Peyer's patch (tissue), 4 donors: ENCODE data around the gene POLDIP2. TPM values are rescaled to one million over a fixed set of nuclear protein-coding genes. Genes with fewer than 3 reads are reported as not detected.

ENCODE experiments used
- DNase-seq, 3 donors: peaks; one replicate each; pipeline ENCODE4 v3.0.0-alpha.2; 2017 to 2019
- H3K27ac ChIP-seq, 4 donors: fragments of 200-600 bp; sonication (generic); one replicate each; pipeline ENCODE4 v1.5.1; 2016 to 2019
- H3K27me3 ChIP-seq, 2 donors: fragments of 200-600 bp; sonication (generic); one replicate each; pipeline ENCODE4 v1.5.1; 2019
- H3K36me3 ChIP-seq, 3 donors: fragments of 200-600 bp; sonication (generic); one replicate each; pipeline ENCODE4 v1.5.1; 2016 to 2019
- H3K4me1 ChIP-seq, 4 donors: fragments of 200-600 bp; sonication (generic); one replicate each; pipeline ENCODE4 v1.5.1; 2016 to 2019
- H3K4me3 ChIP-seq, 4 donors: fragments of 200-600 bp; sonication (generic); 1 replicate in 3 of 4; 2 replicates in 1 of 4; pipeline ENCODE4 v1.5.1; 2016 to 2019; ENCODE audit warnings: mild to moderate bottlenecking in 1 of 4
- H3K9me3 ChIP-seq, 4 donors: fragments of 200-600 bp; sonication (generic); one replicate each; pipeline ENCODE4 v1.5.1; 2016 to 2019; ENCODE audit warnings: mild to moderate bottlenecking in 1 of 4
- POLR2A ChIP-seq, 2 donors: fragments of 450-650 bp; IDR thresholded peaks; one replicate each; pipeline ENCODE4 v1.5.1; 2017; ENCODE audit warnings: antibody characterized with exemption in 2 of 2, mild to moderate bottlenecking in 2 of 2, moderate library complexity in 2 of 2
- total RNA-seq, 4 donors: library from RNA; depleted of rRNA; stranded (reverse); fragments of >200 nt; gene quantifications; one replicate each; pipeline ENCODE4 v1.1.0, GENCODE V29; 2016
- TF ChIP-seq, protein P1 (sequence below), 6 experiments: fragments of 450-650 bp in 4 of 6; fragments of 200-600 bp in 2 of 6; sonication (generic) in 1 of 6; IDR thresholded peaks; one replicate each; pipeline ENCODE4 v1.5.1; 2017 to 2019; ENCODE audit warnings: antibody characterized with exemption in 6 of 6, mild to moderate bottlenecking in 3 of 6, moderate library complexity in 1 of 6

POLDIP2 gene
- 10 to 100 TPM; 49.5 to 87.2 (median 79.0) TPM for total RNA-seq

DNA sequence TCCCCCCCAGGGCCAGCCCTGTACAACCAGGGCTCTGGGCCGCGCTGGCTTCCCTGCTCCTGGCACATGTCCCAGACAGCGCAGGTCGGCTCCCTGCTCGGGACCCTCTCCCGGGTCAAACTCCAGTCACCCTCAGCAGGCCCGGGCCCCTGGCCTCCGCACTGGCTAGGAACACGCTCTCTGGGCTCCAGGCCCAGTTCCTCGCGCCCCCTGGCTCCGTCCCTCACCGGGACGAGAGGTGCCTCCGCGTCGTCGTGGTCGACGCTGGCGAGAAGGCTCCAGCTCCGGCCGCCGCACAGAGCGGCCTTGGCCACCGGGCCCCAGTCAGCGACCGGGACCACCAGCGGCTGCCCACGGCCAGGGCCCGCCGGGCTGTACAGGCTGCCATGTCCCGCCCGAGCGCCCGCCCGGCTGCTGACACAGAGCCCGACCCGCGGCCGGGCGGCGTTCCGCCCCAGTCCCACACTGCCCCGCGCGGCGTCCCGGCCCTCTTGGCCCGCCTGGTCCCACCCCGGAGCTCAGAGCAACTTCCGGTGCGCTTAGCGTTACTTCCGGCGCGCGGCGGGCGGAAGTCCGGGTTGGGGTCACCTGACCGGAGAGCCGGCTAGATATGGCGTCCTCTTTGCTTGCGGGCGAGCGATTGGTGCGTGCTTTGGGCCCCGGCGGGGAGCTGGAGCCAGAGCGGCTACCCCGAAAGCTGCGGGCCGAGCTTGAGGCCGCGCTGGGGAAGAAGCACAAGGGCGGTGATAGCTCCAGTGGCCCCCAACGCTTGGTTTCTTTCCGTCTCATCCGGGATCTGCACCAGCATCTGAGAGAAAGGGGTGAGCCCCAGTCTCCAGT is at the start of gene POLDIP2:
POLDIP2 (minus strand) TSS at position 467 of the 840 bp plus-strand sequence; CDS start at position 388, 79 bp downstream.
- peak within 1 kb of the TSS; percentile 76 to 96 (median 86) for H3K4me3 ChIP-seq
- H3K9me3 ChIP-seq = no peaks in the 10 kb centered on the region
- H3K27me3 ChIP-seq = no peaks in the 10 kb centered on the region
- H3K4me1 ChIP-seq = peaks cover 5 to 26% (median 10%) of the 10 kb centered on the region in 4 donors
- TF ChIP-seq, protein P1, sequence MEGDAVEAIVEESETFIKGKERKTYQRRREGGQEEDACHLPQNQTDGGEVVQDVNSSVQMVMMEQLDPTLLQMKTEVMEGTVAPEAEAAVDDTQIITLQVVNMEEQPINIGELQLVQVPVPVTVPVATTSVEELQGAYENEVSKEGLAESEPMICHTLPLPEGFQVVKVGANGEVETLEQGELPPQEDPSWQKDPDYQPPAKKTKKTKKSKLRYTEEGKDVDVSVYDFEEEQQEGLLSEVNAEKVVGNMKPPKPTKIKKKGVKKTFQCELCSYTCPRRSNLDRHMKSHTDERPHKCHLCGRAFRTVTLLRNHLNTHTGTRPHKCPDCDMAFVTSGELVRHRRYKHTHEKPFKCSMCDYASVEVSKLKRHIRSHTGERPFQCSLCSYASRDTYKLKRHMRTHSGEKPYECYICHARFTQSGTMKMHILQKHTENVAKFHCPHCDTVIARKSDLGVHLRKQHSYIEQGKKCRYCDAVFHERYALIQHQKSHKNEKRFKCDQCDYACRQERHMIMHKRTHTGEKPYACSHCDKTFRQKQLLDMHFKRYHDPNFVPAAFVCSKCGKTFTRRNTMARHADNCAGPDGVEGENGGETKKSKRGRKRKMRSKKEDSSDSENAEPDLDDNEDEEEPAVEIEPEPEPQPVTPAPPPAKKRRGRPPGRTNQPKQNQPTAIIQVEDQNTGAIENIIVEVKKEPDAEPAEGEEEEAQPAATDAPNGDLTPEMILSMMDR (IDR thresholded peaks at IDR 0.05) = peak in 2 of 6 experiments; percentile 2 to 5
- peak; percentile 91 for TF ChIP-seq POLR2A (IDR thresholded peaks at IDR 0.05)
- H3K36me3 ChIP-seq = peaks cover 0 to 55% (median 10%) of the 10 kb centered on the region in 3 donors
- peak within 1 kb of the TSS; percentile 81 to 93 (median 90) for H3K27ac ChIP-seq
- DNase-seq = peak; percentile 89 to 97 (median 97)

GRCh38 chr17:28406473-28406814 is 49.1 kb upstream of the POLDIP2 start:
- Histone ChIP-seq H3K4me3 (peak overlapping the region; percentile 45 to 93 (median 70)), H3K4me1 (peaks cover 0 to 18% (median 2%) of the 10 kb centered on the region in 4 donors), H3K27me3 (no peaks in the 10 kb centered on the region), H3K36me3 (no peaks in the 10 kb centered on the region), H3K9me3 (no peaks in the 10 kb centered on the region), H3K27ac (peak overlapping the region in 1 of 4 donors; percentile 48)
- no peak for DNase-seq
- TF ChIP-seq, protein P1 (IDR thresholded peaks at IDR 0.05) = no peak
- TF ChIP-seq POLR2A (IDR thresholded peaks at IDR 0.05) = no peak

GRCh38 chr17:28405632-28406472 is 48.5 kb upstream of the POLDIP2 start, which contains the start of gene SLC46A1:
Gene SLC46A1, minus strand, starts transcription at chr17:28406212. Its CDS starts 98 bp downstream, at chr17:28406114.
- Histone ChIP-seq H3K27ac (peak within 1 kb of the TSS; percentile 16 to 79 (median 32)), H3K27me3 (no peaks in the 10 kb centered on the region), H3K36me3 (no peaks in the 10 kb centered on the region), H3K4me1 (peaks cover 0 to 18% (median 2%) of the 10 kb centered on the region in 4 donors), H3K9me3 (no peaks in the 10 kb centered on the region), H3K4me3 (peak within 1 kb of the TSS; percentile 45 to 93 (median 70))
- TF ChIP-seq, protein P1 (IDR thresholded peaks at IDR 0.05) = no peak
- peak in 1 of 2 donors; percentile 52 for TF ChIP-seq POLR2A (IDR thresholded peaks at IDR 0.05)
- peak; percentile 62 to 74 (median 65) for DNase-seq

GRCh38 chr17:28404812-28405570 is 47.7 kb upstream of the POLDIP2 start:
- no peaks in the 10 kb centered on the region for H3K9me3 ChIP-seq
- H3K4me3 ChIP-seq = peak overlapping the region; percentile 45 to 93 (median 70)
- peaks cover 0 to 18% (median 2%) of the 10 kb centered on the region in 4 donors for H3K4me1 ChIP-seq
- H3K27ac ChIP-seq = peak overlapping the region in 2 of 4 donors; percentile 25 to 79
- TF ChIP-seq, protein P1 (IDR thresholded peaks at IDR 0.05) = no peak
- TF ChIP-seq POLR2A (IDR thresholded peaks at IDR 0.05) = no peak
- DNase-seq = peak in 2 of 3 donors; percentile 55 to 57
- H3K27me3 ChIP-seq = no peaks in the 10 kb centered on the region
- H3K36me3 ChIP-seq = no peaks in the 10 kb centered on the region

GRCh38 chr17:28404461-28404811 is 47.1 kb upstream of the POLDIP2 start:
- TF ChIP-seq, protein P1 (IDR thresholded peaks at IDR 0.05) = no peak
- no peak for TF ChIP-seq POLR2A (IDR thresholded peaks at IDR 0.05)
- no peak for DNase-seq
- peak overlapping the region in 1 of 4 donors; percentile 25 for H3K27ac ChIP-seq
- no peaks in the 10 kb centered on the region for H3K9me3 ChIP-seq
- peaks cover 0 to 18% (median 2%) of the 10 kb centered on the region in 4 donors for H3K4me1 ChIP-seq
- peak overlapping the region in 1 of 4 donors; percentile 69 for H3K4me3 ChIP-seq
- no peaks in the 10 kb centered on the region for H3K27me3 ChIP-seq
- H3K36me3 ChIP-seq = no peaks in the 10 kb centered on the region
